Activated CD4-positive, alpha-beta T cell treated with anti-CD3 and anti-CD28 coated beads for 4 hours (primary cell): ENCODE results near the gene PRDM2.

Source experiments
- DNase-seq, 2 donors: peaks; one replicate each; pipeline ENCODE4 v3.0.0-alpha.2; 2020

PRDM2 gene

DNA sequence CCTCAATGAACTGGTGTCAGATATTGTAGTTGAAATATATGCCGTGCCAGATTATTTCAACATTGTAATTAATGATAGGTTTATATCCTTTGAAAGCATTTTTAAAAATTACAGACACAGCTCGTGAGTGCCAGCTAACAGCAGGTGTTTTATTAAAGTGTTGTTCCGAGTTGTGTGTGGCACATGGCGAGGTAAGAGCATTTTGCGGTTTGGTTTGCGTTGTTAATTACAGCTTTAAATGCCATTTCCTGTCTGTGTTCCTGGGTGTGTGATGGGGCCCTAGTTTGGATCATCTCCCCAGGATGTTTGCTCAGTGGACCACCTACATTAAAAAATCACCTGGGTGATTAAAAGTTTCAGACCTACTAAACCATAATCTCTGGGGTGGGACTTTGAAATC lies 97.4 kb downstream of the PRDM2 start:
- DNase-seq: no peak

- DNase-seq: no peak
Measured at GRCh38 chr1:13798120-13798519, 98.1 kb downstream of the PRDM2 start.

DNA sequence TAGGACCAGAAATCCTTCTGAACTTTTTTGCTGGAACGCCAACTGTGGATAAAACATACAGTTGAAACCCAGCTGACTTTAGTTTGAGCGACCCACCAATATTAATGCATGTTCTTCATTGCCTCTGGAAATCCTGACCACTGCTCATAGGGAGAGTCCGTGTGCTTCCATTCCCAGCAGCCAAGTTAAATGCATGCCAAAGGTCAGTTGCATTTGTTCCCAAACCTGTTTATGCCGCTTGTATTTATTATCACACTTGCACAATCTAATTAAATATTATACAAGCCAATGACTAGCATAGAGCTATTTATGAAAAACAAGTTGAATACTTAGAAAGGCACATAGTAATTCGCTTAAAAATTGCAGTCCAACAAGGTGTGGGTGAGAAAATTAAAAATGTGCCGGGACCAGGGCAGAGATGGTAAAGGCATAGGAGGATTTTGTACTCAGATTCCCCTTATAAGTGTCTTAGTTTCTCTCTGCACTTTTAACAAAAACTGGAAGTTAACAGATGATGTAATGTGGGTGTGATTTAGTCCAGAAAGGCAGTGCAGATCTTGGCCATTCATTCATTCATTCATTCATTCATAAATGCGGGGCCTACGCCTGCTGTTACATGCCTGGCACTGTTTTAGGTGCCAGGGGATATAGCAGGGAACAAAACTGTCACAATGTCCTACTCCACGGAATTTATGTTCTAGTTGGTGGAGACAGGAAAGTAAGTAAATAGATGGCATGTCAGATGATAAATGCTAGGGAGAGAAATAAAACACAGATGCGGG lies 99.7 kb downstream of the PRDM2 start:
- DNase-seq: no peak

- no peak for DNase-seq
Measured at GRCh38 chr1:13801232-13801631, 101.2 kb downstream of the PRDM2 start.

GRCh38 chr1:13801655-13802486 lies 101.9 kb downstream of the PRDM2 start:
- no peak for DNase-seq

DNA sequence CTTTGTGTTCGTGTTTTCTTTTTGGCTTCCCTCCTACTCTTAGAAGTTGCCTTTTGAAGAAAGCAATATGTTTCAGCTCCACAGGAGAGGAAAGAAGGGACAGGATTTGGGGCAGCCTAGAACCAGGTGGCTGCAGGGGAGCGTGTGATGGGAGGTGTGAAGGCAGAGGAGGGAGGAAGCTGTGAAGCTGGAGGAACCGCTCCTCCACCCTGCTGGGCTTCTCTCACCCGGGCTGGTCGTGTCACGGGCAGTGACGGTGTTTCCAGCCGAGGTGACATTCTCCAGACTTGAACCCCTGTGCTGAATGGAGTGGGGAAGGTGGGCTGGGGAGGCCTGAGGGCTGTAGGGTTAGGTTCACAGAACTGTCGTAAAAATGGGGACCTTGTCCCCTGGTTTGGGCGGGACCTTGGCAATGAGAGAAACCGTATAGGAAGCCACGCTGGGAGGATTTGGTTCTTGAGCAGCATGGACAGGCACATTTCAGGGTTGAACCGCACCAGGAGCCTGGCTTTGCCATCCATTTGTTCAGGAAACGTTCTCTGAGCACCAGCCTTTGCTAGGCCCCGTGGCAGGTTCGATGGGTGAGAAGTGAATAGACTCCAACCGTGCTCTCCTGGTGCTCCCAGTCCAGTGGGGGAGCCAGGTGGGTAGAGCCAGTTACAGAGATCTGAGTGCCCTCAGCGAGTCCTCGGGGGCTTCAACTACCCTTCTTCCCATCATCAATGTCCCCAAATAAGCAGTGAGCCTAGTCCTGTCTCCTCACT lies 103.0 kb downstream of the PRDM2 start:
- no peak for DNase-seq

- no peak for DNase-seq
Measured at GRCh38 chr1:13803546-13804239, 103.7 kb downstream of the PRDM2 start.

DNA sequence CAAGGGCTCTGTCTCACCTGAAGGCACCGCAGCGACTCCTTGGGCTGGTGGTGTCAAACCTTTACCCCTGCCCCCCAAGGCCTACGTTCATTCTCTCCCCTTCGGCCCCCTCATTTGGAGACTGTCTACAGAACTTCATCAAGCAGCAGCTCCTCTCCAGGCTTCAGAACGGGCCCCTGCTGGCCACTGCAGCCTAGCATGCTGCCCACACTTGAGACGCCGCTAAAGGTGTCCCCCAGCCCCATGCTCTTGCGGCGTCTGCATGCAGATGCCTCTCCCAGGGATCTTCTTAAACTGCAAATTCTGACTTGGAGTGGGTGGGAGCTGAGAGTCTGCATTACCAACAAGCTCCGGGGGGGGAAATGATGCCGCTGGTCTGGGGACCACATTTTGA lies 104.2 kb downstream of the PRDM2 start:
- DNase-seq: no peak

DNA sequence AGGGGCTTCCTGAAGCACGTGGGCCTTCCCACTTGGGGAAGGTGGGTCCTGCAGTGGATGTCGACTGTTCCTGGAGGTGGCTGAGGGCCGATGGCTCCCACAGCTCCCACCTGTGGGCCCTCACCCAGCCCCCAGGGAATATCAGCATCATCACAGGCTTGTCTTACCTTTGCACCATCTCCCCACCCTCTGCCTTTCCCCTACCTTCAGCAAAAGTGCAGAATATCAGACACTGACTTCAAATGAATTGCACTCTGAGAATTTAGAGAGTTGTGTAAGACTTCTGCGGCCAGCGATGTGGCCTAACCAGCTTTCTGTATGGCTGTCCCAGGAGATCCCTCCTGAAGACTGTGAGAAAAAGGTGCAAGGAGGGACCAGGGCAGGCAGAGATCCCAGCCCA lies 105.4 kb downstream of the PRDM2 start:
- no peak for DNase-seq

GRCh38 chr1:13806108-13806507 lies 106.1 kb downstream of the PRDM2 start:
- no peak for DNase-seq

DNA sequence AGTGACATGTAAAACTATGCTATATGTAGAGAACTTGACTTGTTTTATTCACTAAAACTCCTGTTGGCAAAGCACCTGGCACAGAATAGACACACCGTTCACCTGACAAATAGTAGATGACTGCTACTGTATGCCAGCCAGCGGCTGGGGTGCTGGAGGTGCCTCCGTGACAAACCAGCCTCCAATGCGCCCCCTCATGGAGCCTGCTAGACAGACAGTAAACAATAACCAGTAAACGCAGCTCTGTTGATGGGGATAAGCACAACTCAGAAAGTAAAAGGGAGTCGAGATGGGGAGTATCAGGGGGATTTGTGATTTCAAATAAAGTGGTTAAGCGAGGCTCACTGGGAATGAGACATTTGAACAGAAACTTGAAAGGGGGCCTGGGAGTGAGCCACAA lies 107.2 kb downstream of the PRDM2 start:
- DNase-seq: no peak

- DNase-seq: no peak
Measured at GRCh38 chr1:13808729-13809131, 108.7 kb downstream of the PRDM2 start.

DNA sequence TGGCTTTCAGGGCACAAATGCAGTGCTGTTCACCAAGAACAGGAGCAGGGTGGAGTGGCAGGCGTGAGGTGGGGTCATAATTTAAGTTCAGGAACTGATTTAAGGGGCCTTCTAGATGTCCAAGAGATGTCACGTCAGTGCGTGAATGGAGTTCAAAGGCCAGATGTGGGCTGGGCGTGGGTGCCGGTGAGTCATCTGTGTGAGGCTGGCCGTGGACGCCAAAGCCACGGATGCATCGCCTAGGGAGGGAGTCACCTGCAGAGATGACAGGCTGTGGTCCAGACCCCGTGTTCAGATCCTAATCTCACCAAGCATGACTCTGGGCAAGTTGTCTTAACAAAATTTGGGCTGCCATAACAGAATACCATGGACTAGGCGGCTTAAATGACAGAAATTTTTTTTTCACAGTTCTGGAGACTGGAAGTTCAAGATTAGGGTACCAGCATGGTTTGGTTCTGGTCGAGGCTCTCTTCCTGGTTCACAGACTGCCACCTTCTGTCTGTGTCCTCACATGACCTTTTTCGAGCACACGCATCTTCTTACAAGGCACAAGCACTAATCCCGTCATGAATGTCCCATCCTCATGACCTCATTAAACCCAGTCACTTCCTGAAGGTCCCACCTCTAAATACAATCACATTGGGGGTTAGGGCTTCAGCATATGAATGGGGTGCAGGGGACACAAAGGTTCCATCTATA lies 109.6 kb downstream of the PRDM2 start:
- no peak for DNase-seq

GRCh38 chr1:13812456-13813397 lies 112.7 kb downstream of the PRDM2 start:
- DNase-seq: no peak

DNA sequence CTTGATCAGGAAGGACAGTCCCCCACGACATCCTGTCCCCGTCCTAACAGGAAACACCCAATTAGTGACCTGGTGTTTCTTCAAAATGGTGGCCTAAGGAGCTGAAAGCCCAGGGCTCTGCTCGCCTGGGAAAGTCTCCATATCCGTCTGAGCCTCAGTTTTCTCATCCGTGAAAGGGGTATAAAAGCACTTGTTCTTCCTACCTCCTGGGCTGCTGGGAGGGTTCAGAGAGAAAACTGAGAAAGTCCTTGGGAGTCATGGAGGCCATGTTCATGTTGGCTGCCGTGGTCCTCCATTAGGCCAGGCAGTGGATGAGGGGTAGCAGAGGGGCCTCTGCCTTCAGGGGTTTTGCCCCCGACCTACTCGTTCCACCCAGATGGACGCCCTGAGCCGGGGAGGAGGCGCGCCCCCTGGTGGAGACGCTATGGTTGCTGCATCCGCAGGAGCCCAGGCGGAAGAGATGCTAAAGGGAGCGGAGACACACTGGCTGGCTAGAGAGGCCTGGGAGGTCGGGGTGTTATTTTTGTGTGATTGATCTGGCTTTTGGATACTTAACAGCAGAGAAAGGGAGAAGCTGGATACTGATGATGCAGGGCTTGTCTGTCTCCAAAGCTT lies 113.5 kb downstream of the PRDM2 start:
- DNase-seq: peak; percentile 38 to 50

DNA sequence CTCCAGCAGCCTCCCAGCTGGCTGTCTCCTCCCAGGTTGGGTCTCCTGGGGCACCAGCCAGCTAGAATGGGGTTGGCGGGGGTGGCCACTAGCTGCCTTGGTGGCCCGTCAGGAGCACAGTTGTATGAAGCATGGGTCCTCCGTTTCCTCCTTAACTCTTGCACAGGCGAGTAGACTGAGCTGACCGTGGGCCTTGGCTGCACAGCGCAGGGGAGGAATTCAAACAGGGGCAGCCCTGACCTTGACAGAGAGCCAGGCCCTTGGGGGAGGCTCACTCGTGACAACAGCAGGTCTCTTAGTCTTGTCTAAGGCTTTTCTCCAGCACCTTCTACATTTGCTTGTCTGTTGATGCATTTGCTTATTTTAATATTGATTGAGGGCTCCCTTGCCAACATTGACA lies 114.1 kb downstream of the PRDM2 start:
- no peak for DNase-seq

GRCh38 chr1:13816016-13816760 lies 116.2 kb downstream of the PRDM2 start:
- DNase-seq: no peak

DNA sequence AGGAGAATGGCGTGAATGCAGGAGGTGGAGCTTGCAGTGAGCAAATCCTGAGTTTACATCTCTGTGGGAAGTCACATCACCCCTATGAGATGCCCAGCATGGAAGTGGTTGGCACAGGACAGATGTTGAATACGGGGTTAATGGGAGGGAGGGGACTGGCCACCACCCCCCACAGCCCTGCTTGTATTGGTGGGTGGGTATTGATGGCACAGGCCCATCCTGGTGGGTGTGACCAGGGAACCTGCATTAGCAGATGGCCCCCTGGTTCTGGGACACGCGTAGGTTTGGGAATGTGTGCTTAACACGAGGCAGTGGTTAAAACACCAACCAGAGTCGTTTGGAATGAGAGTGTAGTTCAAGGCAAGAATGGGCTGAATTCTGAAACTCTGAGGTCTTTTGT lies 117.9 kb downstream of the PRDM2 start:
- no peak for DNase-seq

DNA sequence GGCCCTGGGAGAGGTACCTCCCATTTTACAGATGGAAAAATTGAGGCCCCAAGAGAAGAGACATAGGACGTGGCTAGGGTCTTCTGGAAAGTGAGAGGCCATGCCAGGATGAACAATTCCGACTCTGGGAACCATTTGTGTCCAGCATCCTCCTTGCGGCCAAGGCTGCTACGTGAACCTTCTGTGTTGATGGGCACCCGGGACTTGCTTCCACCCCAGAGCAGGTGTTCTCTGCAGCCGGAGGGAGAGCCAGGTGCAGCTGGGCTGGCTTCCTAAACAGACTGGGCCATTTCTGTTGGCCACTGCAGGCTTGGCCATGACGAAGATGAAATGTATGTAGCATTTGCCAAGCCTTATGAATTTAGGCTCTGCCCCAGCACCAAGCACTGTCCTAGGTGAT lies 118.9 kb downstream of the PRDM2 start:
- no peak for DNase-seq

DNA sequence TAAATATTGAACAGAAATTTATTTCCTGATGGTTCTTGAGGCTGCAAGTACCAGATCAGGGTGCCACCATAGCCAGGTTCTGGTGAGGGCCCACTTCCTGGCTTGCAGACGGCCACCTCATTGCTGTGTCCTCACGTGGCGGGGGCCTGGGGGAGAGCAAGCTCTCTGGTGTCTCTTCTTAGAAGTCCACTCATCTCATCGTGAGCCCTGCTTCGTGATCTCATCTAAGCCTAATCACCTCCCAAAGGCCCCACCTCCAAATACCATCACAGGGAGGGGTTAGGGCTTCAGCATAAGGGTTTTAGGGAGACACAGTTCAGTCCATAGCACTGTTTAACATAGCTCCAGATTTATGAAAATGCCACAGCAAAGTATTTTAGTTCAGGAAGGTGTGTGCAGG lies 119.7 kb downstream of the PRDM2 start:
- DNase-seq: no peak
